ENCODE results near the gene COBL. TPM values are rescaled to one million over a fixed set of nuclear protein-coding genes. Genes with fewer than 3 reads are reported as not detected.

Gene COBL
- total RNA-seq, 1 donor from 2014 or later, result 1.2 TPM

GRCh38 chr7:51189777-51190176, 126.8 kb downstream of the COBL start:
- H3K27ac Mint-ChIP-seq, result no peak overlapping the region
- H3K9me3 Mint-ChIP-seq, result no peaks in the 10 kb centered on the region
- no peak for TF ChIP-seq CTCF (IDR thresholded peaks at IDR 0.05; ENCODE audit: unreplicated experiment)
- no peak for DNase-seq (ENCODE audit: low spot score in 2 of 2, unreplicated experiment in 2 of 2)
- no peak overlapping the region for H3K4me3 Mint-ChIP-seq
- H3K36me3 Mint-ChIP-seq, result no peaks in the 10 kb centered on the region
- H3K4me1 Mint-ChIP-seq, result no peaks in the 10 kb centered on the region
- H3K27me3 Mint-ChIP-seq (ENCODE audit: low read depth), result no peaks in the 10 kb centered on the region

DNA sequence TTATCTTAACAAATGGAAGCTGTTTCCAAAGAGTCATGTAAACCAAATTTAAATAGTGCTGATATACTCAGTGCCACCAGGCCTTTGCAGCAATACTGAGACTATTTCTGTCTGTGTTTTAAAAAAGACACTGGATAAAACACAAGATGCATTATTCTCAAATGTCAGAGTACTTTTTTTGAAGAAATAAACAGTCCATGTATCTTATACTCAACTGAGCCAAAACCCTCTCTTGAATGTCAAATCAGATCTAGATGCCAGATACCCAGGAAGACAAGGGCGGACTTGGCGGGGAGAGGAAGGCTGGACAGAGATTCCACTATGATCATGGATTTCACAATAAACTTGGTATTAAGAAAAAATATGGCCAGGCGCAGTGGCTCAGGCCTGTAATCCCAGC, 127.6 kb downstream of the COBL start:
- Mint-ChIP-seq H3K4me1 (no peaks in the 10 kb centered on the region), H3K27ac (no peak overlapping the region), H3K27me3 (ENCODE audit: low read depth) (no peaks in the 10 kb centered on the region), H3K9me3 (no peaks in the 10 kb centered on the region), H3K4me3 (no peak overlapping the region), H3K36me3 (no peaks in the 10 kb centered on the region)
- TF ChIP-seq CTCF (IDR thresholded peaks at IDR 0.05; ENCODE audit: unreplicated experiment), result no peak
- no peak for DNase-seq (ENCODE audit: low spot score in 2 of 2, unreplicated experiment in 2 of 2)

GRCh38 chr7:51187941-51188340, 128.7 kb downstream of the COBL start:
- Mint-ChIP-seq H3K4me1 (no peaks in the 10 kb centered on the region), H3K4me3 (no peak overlapping the region)

DNA sequence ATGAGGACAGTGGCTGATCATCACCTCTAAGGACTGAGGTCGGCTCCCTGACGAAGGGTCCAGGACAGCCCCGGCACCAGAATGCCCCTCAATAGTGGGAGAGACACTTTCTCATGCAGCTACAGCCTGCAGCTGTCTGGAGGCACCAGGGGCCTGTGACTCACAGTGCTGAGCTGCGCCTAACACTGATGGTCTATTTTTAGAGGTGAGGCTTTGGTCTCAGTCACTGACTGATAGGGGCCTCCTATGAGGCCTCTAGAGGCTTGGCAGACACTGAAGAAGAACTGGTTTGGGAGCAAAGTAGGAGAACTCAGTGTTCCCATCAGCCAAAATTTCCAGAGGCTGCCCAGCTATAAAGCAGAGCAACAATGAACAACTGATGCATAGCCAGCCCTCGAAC, 130.1 kb downstream of the COBL start:
- H3K9me3 Mint-ChIP-seq, result no peaks in the 10 kb centered on the region
- no peak for TF ChIP-seq CTCF (IDR thresholded peaks at IDR 0.05; ENCODE audit: unreplicated experiment)
- no peaks in the 10 kb centered on the region for H3K36me3 Mint-ChIP-seq
- H3K27ac Mint-ChIP-seq, result no peak overlapping the region
- H3K4me1 Mint-ChIP-seq, result peaks cover 2% of the 10 kb centered on the region
- H3K27me3 Mint-ChIP-seq (ENCODE audit: low read depth), result no peaks in the 10 kb centered on the region
- H3K4me3 Mint-ChIP-seq, result no peak overlapping the region
- DNase-seq (ENCODE audit: low spot score in 2 of 2, unreplicated experiment in 2 of 2), result no peak

More at GRCh38 chr7:51187941-51188340, 128.7 kb downstream of the COBL start:
- no peaks in the 10 kb centered on the region for H3K27me3 Mint-ChIP-seq (ENCODE audit: low read depth)
- DNase-seq (ENCODE audit: low spot score in 2 of 2, unreplicated experiment in 2 of 2), result no peak
- TF ChIP-seq CTCF (IDR thresholded peaks at IDR 0.05; ENCODE audit: unreplicated experiment), result no peak
- no peaks in the 10 kb centered on the region for H3K36me3 Mint-ChIP-seq
- no peaks in the 10 kb centered on the region for H3K9me3 Mint-ChIP-seq
- no peak overlapping the region for H3K27ac Mint-ChIP-seq

GRCh38 chr7:51182636-51183166, 133.9 kb downstream of the COBL start:
- no peaks in the 10 kb centered on the region for H3K9me3 Mint-ChIP-seq
- H3K36me3 Mint-ChIP-seq, result no peaks in the 10 kb centered on the region
- peaks cover 2% of the 10 kb centered on the region for H3K4me1 Mint-ChIP-seq
- H3K27me3 Mint-ChIP-seq (ENCODE audit: low read depth), result no peaks in the 10 kb centered on the region
- no peak for DNase-seq (ENCODE audit: low spot score in 2 of 2, unreplicated experiment in 2 of 2)
- no peak for TF ChIP-seq CTCF (IDR thresholded peaks at IDR 0.05; ENCODE audit: unreplicated experiment)
- no peak overlapping the region for H3K4me3 Mint-ChIP-seq
- no peak overlapping the region for H3K27ac Mint-ChIP-seq

GRCh38 chr7:51180092-51180491, 136.5 kb downstream of the COBL start:
- Mint-ChIP-seq H3K36me3 (no peaks in the 10 kb centered on the region), H3K27ac (no peak overlapping the region), H3K4me3 (no peak overlapping the region), H3K4me1 (peaks cover 2% of the 10 kb centered on the region), H3K9me3 (no peaks in the 10 kb centered on the region), H3K27me3 (ENCODE audit: low read depth) (peaks cover 2% of the 10 kb centered on the region)
- no peak for TF ChIP-seq CTCF (IDR thresholded peaks at IDR 0.05; ENCODE audit: unreplicated experiment)
- no peak for DNase-seq (ENCODE audit: low spot score in 2 of 2, unreplicated experiment in 2 of 2)

Data from mesothelial cell of epicardium (in vitro differentiated cells).